RWPE2 (cell line): Measurements from ENCODE around the gene CPNE8.
A peak's percentile ranks its signal among the peaks of the same experiment; 100 is the strongest.

Source experiments
- ATAC-seq: fragments of 200-7000 bp; cut with Tn5 transposase; 3 replicates; pipeline ENCODE4 v1.9.1; 2021; ENCODE audit warnings: low read depth
- DNase-seq: peaks from one replicate; pipeline ENCODE4 v3.0.0-alpha.2; 2020; ENCODE audit warnings: low spot score
- H3K27ac ChIP-seq: fragments of 450-650 bp; 2 replicates; pipeline ENCODE4 v1.5.1; 2017; ENCODE audit warnings: mild to moderate bottlenecking; ENCODE audit not compliant: poor library complexity, severe bottlenecking
- H3K27me3 ChIP-seq: fragments of 250-450 bp; sonication (Bioruptor Pico); 2 replicates; pipeline ENCODE4 v1.5.1; 2021; ENCODE audit warnings: mild to moderate bottlenecking, moderate library complexity; ENCODE audit not compliant: insufficient read depth, poor library complexity, severe bottlenecking
- H3K36me3 ChIP-seq: fragments of 250-450 bp; sonication (Bioruptor Pico); 2 replicates; pipeline ENCODE4 v1.5.1; 2020; ENCODE audit warnings: low read depth, mild to moderate bottlenecking, moderate library complexity
- H3K4me1 ChIP-seq: fragments of 250-450 bp; sonication (Bioruptor Pico); 2 replicates; pipeline ENCODE4 v1.5.1; 2021; ENCODE audit warnings: mild to moderate bottlenecking, moderate library complexity; ENCODE audit not compliant: insufficient read depth, poor library complexity, severe bottlenecking
- H3K4me3 ChIP-seq: fragments of 250-450 bp; sonication (Bioruptor Pico); 2 replicates; pipeline ENCODE4 v1.5.1; 2021; ENCODE audit warnings: mild to moderate bottlenecking, moderate library complexity; ENCODE audit not compliant: severe bottlenecking
- H3K9me3 ChIP-seq: fragments of 250-450 bp; sonication (Bioruptor Pico); 2 replicates; pipeline ENCODE4 v1.5.1; 2021; ENCODE audit warnings: mild to moderate bottlenecking, moderate library complexity; ENCODE audit not compliant: severe bottlenecking
- CTCF ChIP-seq: fragments of 450-650 bp; IDR thresholded peaks from one replicate; pipeline ENCODE4 v1.5.1; 2017; ENCODE audit warnings: mild to moderate bottlenecking, moderate library complexity; ENCODE audit not compliant: poor library complexity, severe bottlenecking

The CPNE8 gene

GRCh38 chr12:38898001-38898684 is 7.2 kb downstream of the CPNE8 start:
- ATAC-seq (no peak), DNase-seq (no peak)
- Histone ChIP-seq H3K27ac (no peak overlapping the region), H3K4me3 (no peak overlapping the region), H3K36me3 (no peaks in the 10 kb centered on the region), H3K4me1 (no peaks in the 10 kb centered on the region), H3K27me3 (no peaks in the 10 kb centered on the region), H3K9me3 (no peaks in the 10 kb centered on the region)
- TF ChIP-seq CTCF, result no peak

- H3K4me3 ChIP-seq, result no peak overlapping the region
- H3K27ac ChIP-seq, result no peak overlapping the region
- no peaks in the 10 kb centered on the region for H3K27me3 ChIP-seq
- peaks cover 1% of the 10 kb centered on the region for H3K4me1 ChIP-seq
- no peak for DNase-seq
- H3K36me3 ChIP-seq, result no peaks in the 10 kb centered on the region
- no peak for ATAC-seq
- no peak for TF ChIP-seq CTCF
- H3K9me3 ChIP-seq, result no peaks in the 10 kb centered on the region
These were observed 9.9 kb downstream of the CPNE8 start for GRCh38 chr12:38895446-38895845.

GRCh38 chr12:38892976-38893375 is 12.4 kb downstream of the CPNE8 start:
- H3K27ac ChIP-seq, result no peak overlapping the region

GRCh38 chr12:38892087-38892786 is 13.2 kb downstream of the CPNE8 start:
- H3K27ac ChIP-seq, result no peak overlapping the region
- peaks cover 8% of the 10 kb centered on the region for H3K4me1 ChIP-seq
- no peak overlapping the region for H3K4me3 ChIP-seq
- DNase-seq (no peak), ATAC-seq (peak; percentile 35; the same call in 1 of the 3 replicates)
- no peaks in the 10 kb centered on the region for H3K9me3 ChIP-seq
- no peak for TF ChIP-seq CTCF
- no peaks in the 10 kb centered on the region for H3K36me3 ChIP-seq
- no peaks in the 10 kb centered on the region for H3K27me3 ChIP-seq

More at GRCh38 chr12:38892976-38893375, 12.4 kb downstream of the CPNE8 start:
- Histone ChIP-seq H3K4me3 (no peak overlapping the region), H3K27me3 (no peaks in the 10 kb centered on the region), H3K36me3 (no peaks in the 10 kb centered on the region), H3K4me1 (peaks cover 8% of the 10 kb centered on the region), H3K9me3 (no peaks in the 10 kb centered on the region)
- DNase-seq, result no peak
- no peak for TF ChIP-seq CTCF
- ATAC-seq, result no peak
